Measurements from ENCODE around the gene GRIP1.

The GRIP1 gene

GRCh38 chr12:66692170-66692569 is 13.3 kb upstream of the GRIP1 start:
- Histone ChIP-seq H3K4me3 (ENCODE audit: low read length) (no peak overlapping the region), H3K36me3 (ENCODE audit: insufficient read depth, low read length) (no peaks in the 10 kb centered on the region), H3K9me3 (replicated peaks; ENCODE audit: low read length) (no peaks in the 10 kb centered on the region), H3K27me3 (ENCODE audit: control insufficient read depth, insufficient read depth, low read length) (peaks cover 21% of the 10 kb centered on the region), H3K9ac (ENCODE audit: low read depth, low read length) (no peak overlapping the region), H3K4me2 (ENCODE audit: low read length) (no peak overlapping the region), H3K4me1 (ENCODE audit: control insufficient read depth, insufficient read depth, low read length) (no peaks in the 10 kb centered on the region)

DNA sequence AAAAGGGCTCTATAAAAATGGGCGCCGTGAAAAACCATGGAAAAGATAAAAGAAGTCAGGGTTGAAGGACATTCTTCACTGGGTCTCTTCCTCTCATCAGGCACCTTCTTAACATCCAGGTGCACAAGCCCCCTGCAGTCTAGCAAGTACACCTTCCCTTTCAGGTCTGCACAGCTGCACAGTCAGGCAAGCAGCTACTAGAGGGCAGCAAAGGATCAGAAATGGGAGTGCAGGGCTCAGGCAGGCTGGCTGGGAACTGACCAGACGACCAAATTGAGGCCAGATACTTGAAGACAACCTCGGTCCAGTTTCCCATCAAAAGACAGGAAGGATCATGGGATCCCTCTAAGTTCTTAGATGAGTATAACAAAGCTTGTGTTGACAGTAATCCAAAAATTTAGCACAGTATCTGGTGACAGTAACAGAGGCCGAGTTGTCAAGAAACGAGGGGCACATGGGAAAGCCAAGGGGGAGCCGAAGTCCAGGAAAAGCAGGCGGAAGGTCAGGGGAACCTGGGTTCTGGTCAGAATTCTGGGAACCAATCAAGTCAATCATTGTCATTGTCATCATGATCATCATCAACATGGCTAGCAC is 10.1 kb upstream of the GRIP1 start:
- Histone ChIP-seq H3K4me3 (ENCODE audit: low read length) (no peak overlapping the region), H3K4me1 (ENCODE audit: control insufficient read depth, insufficient read depth, low read length) (no peaks in the 10 kb centered on the region), H3K9ac (ENCODE audit: low read depth, low read length) (no peak overlapping the region), H3K36me3 (ENCODE audit: insufficient read depth, low read length) (no peaks in the 10 kb centered on the region), H3K4me2 (ENCODE audit: low read length) (no peak overlapping the region), H3K27me3 (ENCODE audit: control insufficient read depth, insufficient read depth, low read length) (peaks cover 14% of the 10 kb centered on the region), H3K9me3 (replicated peaks; ENCODE audit: low read length) (no peaks in the 10 kb centered on the region)

DNA sequence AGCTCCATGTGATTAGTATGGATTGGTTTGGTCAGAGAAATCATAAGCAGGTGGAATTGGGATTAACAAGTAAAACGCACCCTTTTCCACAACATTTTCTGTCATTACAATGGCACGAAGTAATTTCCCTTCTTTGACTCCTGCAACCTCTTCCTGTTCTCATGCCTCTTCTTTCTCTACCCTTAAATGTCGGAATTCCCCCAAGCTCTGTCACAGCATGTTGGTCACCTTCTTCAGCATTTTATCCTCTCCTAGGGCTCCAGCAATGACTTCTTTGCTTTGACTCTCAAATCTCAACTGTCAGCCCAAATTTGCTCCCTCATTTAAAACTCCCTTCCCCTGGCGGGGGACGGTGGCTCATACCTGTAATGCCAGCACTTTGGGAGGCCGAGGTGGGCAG is 5.3 kb upstream of the GRIP1 start:
- no peak overlapping the region for H3K9ac ChIP-seq (ENCODE audit: low read depth, low read length)
- no peak overlapping the region for H3K4me3 ChIP-seq (ENCODE audit: low read length)
- no peaks in the 10 kb centered on the region for H3K4me1 ChIP-seq (ENCODE audit: control insufficient read depth, insufficient read depth, low read length)

GRCh38 chr12:66683822-66684221 is 4.9 kb upstream of the GRIP1 start:
- no peak overlapping the region for H3K4me2 ChIP-seq (ENCODE audit: low read length)
- H3K9ac ChIP-seq (ENCODE audit: low read depth, low read length) = no peak overlapping the region
- no peak overlapping the region for H3K4me3 ChIP-seq (ENCODE audit: low read length)
- H3K9me3 ChIP-seq (replicated peaks; ENCODE audit: low read length) = no peaks in the 10 kb centered on the region
- peaks cover 56% of the 10 kb centered on the region for H3K27me3 ChIP-seq (ENCODE audit: control insufficient read depth, insufficient read depth, low read length)
- H3K36me3 ChIP-seq (ENCODE audit: insufficient read depth, low read length) = no peaks in the 10 kb centered on the region
- H3K4me1 ChIP-seq (ENCODE audit: control insufficient read depth, insufficient read depth, low read length) = peaks cover 3% of the 10 kb centered on the region

More for the DNA sequence above, 5.3 kb upstream of the GRIP1 start:
- no peak overlapping the region for H3K4me2 ChIP-seq (ENCODE audit: low read length)
- H3K9me3 ChIP-seq (replicated peaks; ENCODE audit: low read length) = no peaks in the 10 kb centered on the region
- H3K36me3 ChIP-seq (ENCODE audit: insufficient read depth, low read length) = no peaks in the 10 kb centered on the region
- H3K27me3 ChIP-seq (ENCODE audit: control insufficient read depth, insufficient read depth, low read length) = peaks cover 52% of the 10 kb centered on the region

DNA sequence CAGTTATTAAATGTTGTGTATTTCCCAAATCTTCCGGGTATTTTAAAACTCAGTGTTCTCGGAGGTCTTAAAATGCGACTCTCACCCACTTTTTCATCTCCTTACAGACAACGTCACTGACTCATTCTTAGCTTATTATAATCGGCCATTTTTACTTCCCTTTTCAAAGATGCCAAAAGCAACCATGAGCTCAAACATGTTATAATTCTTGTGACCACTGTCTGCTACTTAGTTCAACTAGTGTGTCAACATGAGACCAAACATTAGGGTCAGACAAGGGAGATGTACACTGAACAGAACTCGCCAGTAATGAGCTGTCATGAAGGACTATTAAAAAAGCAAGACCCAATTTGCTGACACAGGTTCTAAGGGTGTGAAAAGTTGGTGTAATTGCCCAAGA is 4.2 kb upstream of the GRIP1 start:
- Histone ChIP-seq H3K4me2 (ENCODE audit: low read length) (no peak overlapping the region), H3K9ac (ENCODE audit: low read depth, low read length) (no peak overlapping the region), H3K36me3 (ENCODE audit: insufficient read depth, low read length) (no peaks in the 10 kb centered on the region), H3K27me3 (ENCODE audit: control insufficient read depth, insufficient read depth, low read length) (peaks cover 62% of the 10 kb centered on the region), H3K4me3 (ENCODE audit: low read length) (no peak overlapping the region), H3K9me3 (replicated peaks; ENCODE audit: low read length) (no peaks in the 10 kb centered on the region), H3K4me1 (ENCODE audit: control insufficient read depth, insufficient read depth, low read length) (peaks cover 3% of the 10 kb centered on the region)

DNA sequence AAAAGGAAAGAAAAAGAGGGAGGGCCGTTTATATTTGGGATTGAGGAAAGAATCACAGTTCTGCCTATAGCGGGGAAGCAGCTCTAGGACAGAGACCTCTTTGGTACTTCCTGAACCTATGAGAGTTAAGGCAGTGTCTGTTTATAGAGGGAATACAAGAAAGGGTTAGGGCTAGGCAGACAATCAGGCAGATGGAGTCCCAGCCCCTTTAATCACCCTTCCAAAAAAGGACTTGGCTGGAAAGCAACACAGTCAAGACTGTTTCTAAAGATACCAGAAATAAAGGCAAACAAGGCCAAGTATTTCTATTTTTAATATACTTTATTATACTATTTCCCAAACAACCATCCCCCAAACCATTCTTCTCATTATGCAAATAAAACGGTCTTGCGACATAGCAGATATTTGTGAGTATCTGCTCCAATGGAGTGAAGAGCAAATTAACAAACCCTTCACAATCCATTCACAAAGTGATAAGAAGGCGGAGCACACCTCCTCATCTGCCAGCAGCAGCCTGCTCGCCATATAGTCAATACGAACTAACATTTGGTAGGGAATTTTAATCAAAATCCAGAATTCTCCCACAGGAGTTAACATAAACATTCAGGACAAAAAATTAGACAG is 697 bp upstream of the GRIP1 start:
- no peaks in the 10 kb centered on the region for H3K9me3 ChIP-seq (replicated peaks; ENCODE audit: low read length)
- H3K36me3 ChIP-seq (ENCODE audit: insufficient read depth, low read length) = no peaks in the 10 kb centered on the region
- no peak overlapping the region for H3K9ac ChIP-seq (ENCODE audit: low read depth, low read length)
- H3K27me3 ChIP-seq (ENCODE audit: control insufficient read depth, insufficient read depth, low read length) = peaks cover 64% of the 10 kb centered on the region
- H3K4me1 ChIP-seq (ENCODE audit: control insufficient read depth, insufficient read depth, low read length) = peaks cover 3% of the 10 kb centered on the region
- no peak overlapping the region for H3K4me2 ChIP-seq (ENCODE audit: low read length)
- no peak overlapping the region for H3K4me3 ChIP-seq (ENCODE audit: low read length)

- H3K4me2 ChIP-seq (ENCODE audit: low read length) = no peak overlapping the region
- no peak overlapping the region for H3K9ac ChIP-seq (ENCODE audit: low read depth, low read length)
- H3K9me3 ChIP-seq (replicated peaks; ENCODE audit: low read length) = no peaks in the 10 kb centered on the region
- H3K4me3 ChIP-seq (ENCODE audit: low read length) = no peak overlapping the region
- peaks cover 48% of the 10 kb centered on the region for H3K27me3 ChIP-seq (ENCODE audit: control insufficient read depth, insufficient read depth, low read length)
- H3K4me1 ChIP-seq (ENCODE audit: control insufficient read depth, insufficient read depth, low read length) = peaks cover 3% of the 10 kb centered on the region
- no peaks in the 10 kb centered on the region for H3K36me3 ChIP-seq (ENCODE audit: insufficient read depth, low read length)
Observed at GRCh38 chr12:66676241-66676640, 2.6 kb downstream of the GRIP1 start.

DNA sequence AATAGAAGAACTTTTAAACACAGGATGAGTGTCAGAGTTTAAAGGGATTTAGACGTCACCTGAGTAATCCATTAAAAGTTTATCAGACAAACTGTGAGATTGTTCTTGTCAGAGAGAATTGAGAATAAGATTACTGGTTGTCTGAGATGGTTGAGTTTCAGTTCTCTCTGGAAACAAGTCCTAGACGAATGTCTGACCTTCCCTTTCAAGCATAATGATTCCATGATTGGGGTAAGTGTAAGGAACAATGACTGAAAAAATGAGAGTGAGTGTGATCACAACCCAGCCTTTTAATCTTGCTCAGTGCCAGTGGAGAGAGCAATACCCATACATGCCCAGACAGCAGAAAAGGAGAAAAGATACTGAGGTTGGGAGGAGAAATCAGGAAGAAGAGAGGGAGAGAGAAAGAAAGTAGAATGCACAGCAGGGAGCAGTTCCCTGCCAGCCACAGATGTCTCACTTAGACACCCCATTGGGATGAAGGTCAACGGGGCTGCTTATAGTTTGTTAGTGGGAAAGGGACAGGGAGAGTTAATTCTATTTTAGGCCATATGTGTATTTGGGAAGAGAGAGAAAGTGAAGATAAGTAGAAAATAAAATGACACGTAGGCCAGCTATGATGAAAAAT is 4.3 kb downstream of the GRIP1 start:
- no peaks in the 10 kb centered on the region for H3K9me3 ChIP-seq (replicated peaks; ENCODE audit: low read length)
- peaks cover 36% of the 10 kb centered on the region for H3K27me3 ChIP-seq (ENCODE audit: control insufficient read depth, insufficient read depth, low read length)
- H3K9ac ChIP-seq (ENCODE audit: low read depth, low read length) = no peak overlapping the region
- no peak overlapping the region for H3K4me2 ChIP-seq (ENCODE audit: low read length)
- no peaks in the 10 kb centered on the region for H3K36me3 ChIP-seq (ENCODE audit: insufficient read depth, low read length)
- H3K4me1 ChIP-seq (ENCODE audit: control insufficient read depth, insufficient read depth, low read length) = peaks cover 3% of the 10 kb centered on the region
- H3K4me3 ChIP-seq (ENCODE audit: low read length) = no peak overlapping the region

DNA sequence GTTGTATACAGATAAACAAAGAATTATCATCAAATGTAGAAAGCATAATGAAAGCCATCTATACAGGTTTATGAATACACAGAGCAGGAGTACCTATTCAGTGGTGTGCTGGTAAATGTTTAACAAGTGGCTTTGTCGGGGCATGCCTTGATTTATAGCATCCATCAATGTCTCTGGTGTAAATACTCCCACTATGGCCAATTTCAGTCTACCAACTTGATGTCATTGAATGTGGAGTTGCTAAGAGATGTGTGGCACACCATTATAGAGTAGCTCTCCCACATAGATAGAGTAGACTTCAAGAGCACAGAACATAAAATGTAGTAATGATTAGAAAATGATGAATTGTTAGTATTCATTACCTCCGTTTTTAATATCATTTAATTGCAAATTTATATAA is 9.3 kb downstream of the GRIP1 start:
- Histone ChIP-seq H3K9me3 (replicated peaks; ENCODE audit: low read length) (no peaks in the 10 kb centered on the region), H3K27me3 (ENCODE audit: control insufficient read depth, insufficient read depth, low read length) (peaks cover 10% of the 10 kb centered on the region), H3K4me2 (ENCODE audit: low read length) (no peak overlapping the region), H3K36me3 (ENCODE audit: insufficient read depth, low read length) (no peaks in the 10 kb centered on the region), H3K4me3 (ENCODE audit: low read length) (no peak overlapping the region), H3K4me1 (ENCODE audit: control insufficient read depth, insufficient read depth, low read length) (peaks cover 10% of the 10 kb centered on the region), H3K9ac (ENCODE audit: low read depth, low read length) (no peak overlapping the region)

GRCh38 chr12:66668311-66668710 is 10.6 kb downstream of the GRIP1 start:
- Histone ChIP-seq H3K36me3 (ENCODE audit: insufficient read depth, low read length) (no peaks in the 10 kb centered on the region), H3K4me3 (ENCODE audit: low read length) (no peak overlapping the region), H3K9ac (ENCODE audit: low read depth, low read length) (no peak overlapping the region), H3K9me3 (replicated peaks; ENCODE audit: low read length) (no peaks in the 10 kb centered on the region), H3K4me1 (ENCODE audit: control insufficient read depth, insufficient read depth, low read length) (peaks cover 12% of the 10 kb centered on the region), H3K27me3 (ENCODE audit: control insufficient read depth, insufficient read depth, low read length) (peaks cover 3% of the 10 kb centered on the region), H3K4me2 (ENCODE audit: low read length) (no peak overlapping the region)

DNA sequence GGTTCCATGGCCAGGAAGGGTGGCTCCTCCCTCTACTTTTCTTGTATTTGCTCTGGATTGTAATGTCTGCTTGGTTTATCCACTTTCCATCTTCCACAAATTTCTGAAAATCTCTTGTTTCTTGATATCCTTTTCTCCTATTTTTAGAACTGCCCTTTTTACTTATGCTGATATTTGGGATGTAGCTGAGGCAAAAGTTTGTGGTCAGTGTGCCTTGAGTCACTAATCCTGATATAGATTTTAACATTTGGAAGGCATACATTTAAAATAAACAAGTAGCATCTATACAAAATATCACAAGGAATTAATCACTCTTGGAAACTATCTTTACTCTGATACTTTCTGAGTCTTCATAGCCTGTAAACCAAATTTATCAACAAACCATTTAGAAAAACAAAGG is 11.0 kb downstream of the GRIP1 start:
- Histone ChIP-seq H3K36me3 (ENCODE audit: insufficient read depth, low read length) (no peaks in the 10 kb centered on the region), H3K4me3 (ENCODE audit: low read length) (no peak overlapping the region), H3K4me2 (ENCODE audit: low read length) (no peak overlapping the region), H3K27me3 (ENCODE audit: control insufficient read depth, insufficient read depth, low read length) (peaks cover 3% of the 10 kb centered on the region), H3K4me1 (ENCODE audit: control insufficient read depth, insufficient read depth, low read length) (peaks cover 16% of the 10 kb centered on the region), H3K9me3 (replicated peaks; ENCODE audit: low read length) (no peaks in the 10 kb centered on the region), H3K9ac (ENCODE audit: low read depth, low read length) (no peak overlapping the region)

DNA sequence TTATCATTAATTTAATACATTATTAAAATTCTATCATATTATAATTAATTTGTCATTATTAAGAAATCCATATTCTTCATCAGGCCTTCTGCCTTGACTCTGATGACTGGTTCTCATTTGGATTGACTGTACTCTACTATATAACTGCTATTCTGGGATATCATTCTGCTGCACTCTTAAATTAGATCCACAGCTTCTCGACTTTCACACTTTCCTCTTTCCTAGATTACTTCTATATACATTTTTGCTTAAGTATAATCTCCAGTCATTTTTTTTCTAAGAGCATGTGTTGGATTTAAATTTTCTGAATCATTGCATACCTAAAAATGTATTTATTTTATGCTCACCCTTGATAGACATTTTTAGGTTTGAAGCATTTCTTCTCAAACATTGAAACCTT is 12.4 kb downstream of the GRIP1 start:
- no peak overlapping the region for H3K4me2 ChIP-seq (ENCODE audit: low read length)

More for the DNA sequence above, 12.4 kb downstream of the GRIP1 start:
- no peak overlapping the region for H3K4me3 ChIP-seq (ENCODE audit: low read length)
- H3K9ac ChIP-seq (ENCODE audit: low read depth, low read length) = no peak overlapping the region
- H3K36me3 ChIP-seq (ENCODE audit: insufficient read depth, low read length) = no peaks in the 10 kb centered on the region
- peaks cover 3% of the 10 kb centered on the region for H3K27me3 ChIP-seq (ENCODE audit: control insufficient read depth, insufficient read depth, low read length)
- peaks cover 28% of the 10 kb centered on the region for H3K4me1 ChIP-seq (ENCODE audit: control insufficient read depth, insufficient read depth, low read length)
- H3K9me3 ChIP-seq (replicated peaks; ENCODE audit: low read length) = no peaks in the 10 kb centered on the region

Measured in skeletal muscle satellite cell (primary cell).